Keratinocyte (primary cell): Measurements from ENCODE around the gene OR56B1.

ENCODE experiments used
- EZH2 ChIP-seq: IDR thresholded peaks from one replicate; pipeline ENCODE4 v1.6.1; 2012; ENCODE audit warnings: inconsistent platforms, mild to moderate bottlenecking, low read length, moderate library complexity
- TF ChIP-seq, protein P1 (sequence below), 3 experiments: IDR thresholded peaks in 1 of 3; conservative IDR thresholded peaks in 1 of 3; optimal IDR thresholded peaks in 1 of 3; 2 replicates in 2 of 3; 3 replicates in 1 of 3; pipeline versions ENCODE3 to v1.5.1; 2011; ENCODE audit warnings: low read length in 3 of 3, mild to moderate bottlenecking in 3 of 3, moderate library complexity in 2 of 3, control low read depth in 1 of 3, inconsistent platforms in 1 of 3; ENCODE audit not compliant: insufficient read depth in 2 of 3; ENCODE audit errors: extremely low read depth in 1 of 3

DNA sequence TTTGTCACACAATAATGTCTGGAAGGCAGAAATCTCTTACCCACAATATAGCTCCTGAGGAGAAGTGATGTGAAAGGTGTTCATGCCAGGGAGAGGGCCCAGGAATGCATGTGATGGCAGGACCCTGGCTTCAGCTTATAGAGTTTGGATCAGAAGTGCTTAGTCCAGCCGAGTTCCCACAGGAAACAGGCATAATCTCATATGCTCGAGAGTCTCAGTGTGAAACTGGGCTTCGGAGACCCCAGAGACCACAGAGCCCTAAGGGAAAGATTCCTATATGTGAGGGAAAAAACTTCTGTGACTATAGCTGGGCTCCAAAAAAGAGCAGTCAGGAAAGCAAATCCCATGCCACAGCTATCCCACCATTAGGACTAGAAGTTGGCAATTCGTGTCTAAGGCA is 47.0 kb downstream of the OR56B1 start, which contains the start of gene OR52N5:
- TF ChIP-seq, protein P1, sequence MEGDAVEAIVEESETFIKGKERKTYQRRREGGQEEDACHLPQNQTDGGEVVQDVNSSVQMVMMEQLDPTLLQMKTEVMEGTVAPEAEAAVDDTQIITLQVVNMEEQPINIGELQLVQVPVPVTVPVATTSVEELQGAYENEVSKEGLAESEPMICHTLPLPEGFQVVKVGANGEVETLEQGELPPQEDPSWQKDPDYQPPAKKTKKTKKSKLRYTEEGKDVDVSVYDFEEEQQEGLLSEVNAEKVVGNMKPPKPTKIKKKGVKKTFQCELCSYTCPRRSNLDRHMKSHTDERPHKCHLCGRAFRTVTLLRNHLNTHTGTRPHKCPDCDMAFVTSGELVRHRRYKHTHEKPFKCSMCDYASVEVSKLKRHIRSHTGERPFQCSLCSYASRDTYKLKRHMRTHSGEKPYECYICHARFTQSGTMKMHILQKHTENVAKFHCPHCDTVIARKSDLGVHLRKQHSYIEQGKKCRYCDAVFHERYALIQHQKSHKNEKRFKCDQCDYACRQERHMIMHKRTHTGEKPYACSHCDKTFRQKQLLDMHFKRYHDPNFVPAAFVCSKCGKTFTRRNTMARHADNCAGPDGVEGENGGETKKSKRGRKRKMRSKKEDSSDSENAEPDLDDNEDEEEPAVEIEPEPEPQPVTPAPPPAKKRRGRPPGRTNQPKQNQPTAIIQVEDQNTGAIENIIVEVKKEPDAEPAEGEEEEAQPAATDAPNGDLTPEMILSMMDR (optimal IDR thresholded peaks at IDR 0.05 in 1 of 3, IDR thresholded peaks at IDR 0.05 in 1 of 3, conservative IDR thresholded peaks at IDR 0.05 in 1 of 3; ENCODE audit: extremely low read depth in 1 of 3, insufficient read depth in 2 of 3, low read length in 3 of 3), result no peak
- TF ChIP-seq EZH2, result no peak
